Measurements from ENCODE around the gene VGLL4.

DNA sequence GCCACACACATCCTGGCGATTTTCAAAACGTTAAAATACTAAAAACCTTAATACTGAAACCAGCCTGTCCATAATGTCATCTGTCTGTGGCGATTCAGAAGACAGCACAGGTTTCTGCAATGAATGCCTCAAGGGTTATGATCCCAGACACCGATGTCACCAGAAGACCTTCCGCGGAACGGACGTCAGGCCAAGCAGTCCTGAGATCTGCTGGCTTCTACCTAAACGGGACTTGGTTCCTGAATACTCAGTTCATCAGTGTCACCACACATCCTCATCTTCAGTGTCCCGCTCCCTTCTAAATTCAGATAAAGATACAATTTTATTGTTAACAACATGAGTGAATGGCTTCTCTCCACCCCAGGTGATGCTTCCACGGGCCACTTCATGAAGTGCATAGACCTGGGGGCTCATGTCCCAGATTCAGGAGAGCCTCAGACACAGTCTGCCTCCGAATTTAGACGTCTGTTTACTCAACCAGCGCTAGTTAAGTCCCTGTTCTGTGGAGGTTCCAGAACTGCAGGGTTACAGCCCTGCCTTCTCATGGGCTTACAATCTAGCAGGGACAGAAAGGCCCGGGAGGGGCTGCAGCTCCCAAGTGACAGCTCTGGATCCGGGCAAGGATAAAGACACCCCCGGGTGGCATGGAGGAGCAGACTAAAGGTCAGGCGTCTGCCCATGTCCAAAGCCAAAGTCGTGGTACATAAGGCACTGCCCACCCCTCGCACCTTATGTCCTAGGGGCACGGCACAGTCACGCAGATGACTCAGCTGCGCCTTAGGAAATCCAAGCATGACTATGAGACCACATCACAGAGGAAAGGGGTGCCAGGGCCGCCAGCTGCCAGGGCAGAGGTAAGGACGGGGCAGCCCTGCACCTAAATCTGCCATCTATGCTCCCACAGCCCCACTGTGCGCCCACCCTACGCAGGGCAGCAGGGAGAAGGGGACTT is 75.9 kb downstream of the VGLL4 start:
- TF ChIP-seq POLR2A (IDR thresholded peaks at IDR 0.05; ENCODE audit: low read length) (no peak), GATA1 (IDR thresholded peaks at IDR 0.05; ENCODE audit: low read depth, low read length) (no peak)

Data from erythroblast (primary cell).